ENCODE data around the gene PRR3.

The PRR3 gene

GRCh38 chr6:30600451-30600961 is 43.4 kb downstream of the PRR3 start:
- TF ChIP-seq CTCF (IDR thresholded peaks at IDR 0.05; ENCODE audit: low read depth, low read length): no peak
- DNase-seq (ENCODE audit: extremely low read depth, low read depth): no peak

- DNase-seq (ENCODE audit: extremely low read depth, low read depth): no peak
- no peak for TF ChIP-seq CTCF (IDR thresholded peaks at IDR 0.05; ENCODE audit: low read depth, low read length)
These were observed 44.3 kb downstream of the PRR3 start for GRCh38 chr6:30601436-30601814.

GRCh38 chr6:30601815-30602641 is 44.9 kb downstream of the PRR3 start:
- no peak for TF ChIP-seq CTCF (IDR thresholded peaks at IDR 0.05; ENCODE audit: low read depth, low read length)
- DNase-seq (ENCODE audit: extremely low read depth, low read depth): no peak

GRCh38 chr6:30603961-30604360 is 46.9 kb downstream of the PRR3 start:
- no peak for TF ChIP-seq CTCF (IDR thresholded peaks at IDR 0.05; ENCODE audit: low read depth, low read length)
- no peak for DNase-seq (ENCODE audit: extremely low read depth, low read depth)

- DNase-seq (ENCODE audit: extremely low read depth, low read depth): no peak
- no peak for TF ChIP-seq CTCF (IDR thresholded peaks at IDR 0.05; ENCODE audit: low read depth, low read length)
These were observed 53.0 kb downstream of the PRR3 start for GRCh38 chr6:30610065-30610464.

- no peak for DNase-seq (ENCODE audit: extremely low read depth, low read depth)
- TF ChIP-seq CTCF (IDR thresholded peaks at IDR 0.05; ENCODE audit: low read depth, low read length): no peak
These were observed 54.2 kb downstream of the PRR3 start for GRCh38 chr6:30611150-30611855.

GRCh38 chr6:30611856-30612194 is 54.7 kb downstream of the PRR3 start:
- TF ChIP-seq CTCF (IDR thresholded peaks at IDR 0.05; ENCODE audit: low read depth, low read length): no peak

More at GRCh38 chr6:30611856-30612194, 54.7 kb downstream of the PRR3 start:
- DNase-seq (ENCODE audit: extremely low read depth, low read depth): no peak

All from AG09319 (cell line).